Ectodermal cell (in vitro differentiated cells): Measurements from ENCODE around the gene ACOX1.

Source experiments
- H3K27ac ChIP-seq: 2 replicates; pipeline ENCODE4 v1.7.0; 2013; ENCODE audit warnings: mild to moderate bottlenecking, low read depth, low read length; ENCODE audit not compliant: insufficient read depth, poor library complexity, severe bottlenecking
- H3K27me3 ChIP-seq: 2 replicates; pipeline ENCODE4 v1.7.0; 2013; ENCODE audit warnings: mild to moderate bottlenecking, low read length; ENCODE audit not compliant: insufficient read depth, control insufficient read depth, poor library complexity, severe bottlenecking
- H3K36me3 ChIP-seq: one replicate; pipeline ENCODE4 v1.7.0; 2013; ENCODE audit warnings: low read length; ENCODE audit not compliant: control insufficient read depth, insufficient read depth
- H3K4me1 ChIP-seq: one replicate; pipeline ENCODE4 v1.7.0; 2013; ENCODE audit warnings: low read length; ENCODE audit not compliant: control insufficient read depth, insufficient read depth
- H3K4me3 ChIP-seq: 2 replicates; pipeline ENCODE4 v1.7.0; 2013; ENCODE audit warnings: low read depth, low read length, control low read depth; ENCODE audit not compliant: insufficient read depth
- H3K9me3 ChIP-seq: 2 replicates; pipeline ENCODE4 v1.7.0; 2013; ENCODE audit warnings: mild to moderate bottlenecking, low read length, moderate library complexity; ENCODE audit not compliant: control insufficient read depth
- WGBS, 2 experiments: methylation state at CpG; one replicate each; pipeline ENCODE4 v1.1.7; 2013; ENCODE audit warnings: missing lambda C conversion rate in 2 of 2; 5-methylcytosine and 5-hydroxymethylcytosine counted together

ACOX1 gene

DNA sequence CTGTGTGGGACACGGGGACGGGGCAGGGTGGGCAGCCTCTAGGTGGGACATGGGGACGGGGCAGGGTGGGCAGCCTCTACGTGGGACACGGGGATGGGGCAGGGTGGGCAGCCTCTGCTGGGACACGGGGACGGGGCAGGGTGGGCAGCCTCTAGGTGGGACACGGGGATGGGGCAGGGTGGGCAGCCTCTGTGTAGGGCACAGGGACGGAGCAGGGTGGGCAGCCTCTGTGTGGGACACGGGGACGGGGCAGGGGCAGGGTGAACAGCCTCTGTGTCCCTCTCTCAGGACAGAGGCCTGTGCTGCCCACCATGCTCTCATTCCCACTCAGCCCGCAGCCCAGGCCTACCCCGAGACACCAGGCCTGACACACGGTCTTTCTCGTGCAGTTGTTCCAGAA is 57.4 kb downstream of the ACOX1 start:
- no peak overlapping the region for H3K27ac ChIP-seq
- H3K27me3 ChIP-seq, result no peaks in the 10 kb centered on the region
- H3K36me3 ChIP-seq, result no peaks in the 10 kb centered on the region
- WGBS, 2 experiments, result 95% methylated on average over 15 of the region's 15 CpGs
- no peaks in the 10 kb centered on the region for H3K4me1 ChIP-seq
- H3K4me3 ChIP-seq, result no peak overlapping the region
- H3K9me3 ChIP-seq, result no peaks in the 10 kb centered on the region

GRCh38 chr17:75920045-75920560 is 58.9 kb downstream of the ACOX1 start:
- Histone ChIP-seq H3K36me3 (no peaks in the 10 kb centered on the region), H3K27ac (no peak overlapping the region), H3K4me3 (no peak overlapping the region), H3K27me3 (no peaks in the 10 kb centered on the region), H3K4me1 (no peaks in the 10 kb centered on the region), H3K9me3 (no peaks in the 10 kb centered on the region)
- 85 to 87% methylated on average over 11 of the region's 11 CpGs for WGBS, 2 experiments

GRCh38 chr17:75919611-75920010 is 59.4 kb downstream of the ACOX1 start:
- WGBS, 2 experiments, result 95% methylated on average over 22 of the region's 22 CpGs
- Histone ChIP-seq H3K9me3 (no peaks in the 10 kb centered on the region), H3K27ac (no peak overlapping the region), H3K36me3 (no peaks in the 10 kb centered on the region), H3K27me3 (no peaks in the 10 kb centered on the region), H3K4me3 (no peak overlapping the region), H3K4me1 (no peaks in the 10 kb centered on the region)

DNA sequence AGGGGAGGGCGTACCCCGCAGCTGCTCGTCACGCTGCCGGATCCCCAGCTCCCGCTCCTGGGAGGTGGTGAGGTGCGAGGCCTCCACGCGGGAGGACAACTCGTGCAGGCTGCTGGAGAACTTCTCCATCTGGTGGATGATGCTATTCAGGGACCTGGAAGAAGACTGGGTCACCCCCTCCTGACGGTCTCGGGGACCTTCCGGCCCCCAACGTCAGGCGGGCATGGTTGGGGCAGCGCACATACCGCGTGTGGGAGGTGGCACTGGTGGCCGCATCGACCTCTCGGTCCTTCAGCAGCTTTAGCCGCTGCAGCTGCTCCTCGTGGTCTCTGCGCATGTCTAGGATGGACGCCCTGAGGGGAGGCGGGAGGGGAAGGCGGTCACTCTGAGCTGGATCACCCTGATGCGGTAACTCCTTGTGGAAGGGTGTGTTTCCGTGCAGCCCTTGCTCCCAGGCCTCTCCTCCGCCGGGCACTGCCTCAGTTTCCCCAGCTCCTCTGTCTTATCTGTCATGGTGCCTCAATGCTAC is 61.0 kb downstream of the ACOX1 start:
- Histone ChIP-seq H3K4me1 (no peaks in the 10 kb centered on the region), H3K36me3 (no peaks in the 10 kb centered on the region), H3K9me3 (no peaks in the 10 kb centered on the region), H3K4me3 (no peak overlapping the region), H3K27ac (no peak overlapping the region), H3K27me3 (no peaks in the 10 kb centered on the region)
- 96% methylated on average over 31 of the region's 31 CpGs for WGBS, 2 experiments

DNA sequence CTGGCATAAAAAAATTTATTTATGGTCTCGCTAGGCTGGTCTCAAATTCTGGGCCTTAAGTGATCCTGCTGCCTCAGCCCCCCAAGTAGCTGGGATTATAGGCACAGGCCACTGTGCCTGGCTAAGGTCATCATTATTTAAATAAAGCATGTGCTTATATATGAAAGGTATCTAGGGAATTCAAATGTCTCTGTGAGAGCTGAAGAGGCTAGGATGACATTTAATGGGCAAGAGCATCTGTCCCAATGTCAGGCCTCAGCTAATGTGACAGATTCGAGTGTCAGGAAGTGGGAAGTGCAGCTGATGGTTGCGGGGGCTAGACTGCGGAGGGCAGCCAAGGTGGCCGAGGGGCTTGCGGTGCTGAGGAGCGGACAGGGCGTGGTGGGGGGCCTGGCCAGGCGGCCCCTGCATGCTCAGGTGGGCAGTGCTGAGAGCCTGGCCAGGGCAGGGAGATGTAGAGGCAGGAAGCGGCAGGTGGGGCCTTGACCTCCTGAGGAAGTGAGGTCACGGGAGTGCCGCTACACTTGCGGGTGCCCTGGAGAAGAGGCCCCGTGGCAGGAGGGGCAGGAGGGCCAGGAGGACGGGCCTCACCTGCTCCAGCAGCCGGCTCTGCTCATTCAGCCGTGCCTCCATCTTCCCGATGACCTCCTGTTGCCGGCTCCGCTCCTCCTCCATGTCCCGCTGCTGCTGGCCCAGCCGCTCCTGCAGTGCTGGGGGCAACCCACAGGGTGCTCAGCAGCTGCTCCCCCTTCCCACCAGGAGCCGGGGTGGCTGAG is 61.6 kb downstream of the ACOX1 start:
- Histone ChIP-seq H3K4me1 (no peaks in the 10 kb centered on the region), H3K4me3 (no peak overlapping the region), H3K36me3 (no peaks in the 10 kb centered on the region), H3K27ac (no peak overlapping the region), H3K27me3 (no peaks in the 10 kb centered on the region), H3K9me3 (no peaks in the 10 kb centered on the region)
- 90 to 91% methylated on average over 23 of the region's 23 CpGs for WGBS, 2 experiments

DNA sequence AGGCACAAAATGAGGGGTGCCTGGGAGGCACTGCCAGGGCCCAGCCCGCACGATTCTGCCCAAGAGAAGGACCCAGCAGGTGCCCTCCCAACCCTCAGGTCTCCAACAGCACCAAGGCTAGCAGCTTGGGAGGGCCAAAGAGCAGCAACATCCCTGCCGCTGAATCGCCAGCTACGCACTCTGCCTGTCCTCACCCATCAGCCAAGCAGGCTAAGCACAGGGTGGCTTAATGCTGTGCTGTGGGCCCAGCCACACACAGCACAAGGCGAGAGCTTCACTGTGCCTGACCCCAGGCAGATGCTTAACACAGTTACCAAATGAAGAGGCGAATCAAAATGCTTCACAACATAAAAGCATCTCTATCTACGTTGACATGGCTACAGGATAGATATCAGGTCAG is 63.7 kb downstream of the ACOX1 start:
- peaks cover 4% of the 10 kb centered on the region for H3K4me1 ChIP-seq
- 78 to 80% methylated on average over 8 of the region's 8 CpGs for WGBS, 2 experiments
- peak overlapping the region; percentile 26 for H3K27ac ChIP-seq
- no peaks in the 10 kb centered on the region for H3K27me3 ChIP-seq
- H3K36me3 ChIP-seq, result no peaks in the 10 kb centered on the region
- H3K4me3 ChIP-seq, result no peak overlapping the region
- no peaks in the 10 kb centered on the region for H3K9me3 ChIP-seq

- Histone ChIP-seq H3K27ac (no peak overlapping the region), H3K9me3 (no peaks in the 10 kb centered on the region), H3K4me1 (peaks cover 4% of the 10 kb centered on the region), H3K36me3 (no peaks in the 10 kb centered on the region), H3K4me3 (no peak overlapping the region), H3K27me3 (no peaks in the 10 kb centered on the region)
- WGBS, 2 experiments, result 91 to 93% methylated on average over 34 of the region's 34 CpGs
Measured at GRCh38 chr17:75914643-75915267, 64.2 kb downstream of the ACOX1 start.

DNA sequence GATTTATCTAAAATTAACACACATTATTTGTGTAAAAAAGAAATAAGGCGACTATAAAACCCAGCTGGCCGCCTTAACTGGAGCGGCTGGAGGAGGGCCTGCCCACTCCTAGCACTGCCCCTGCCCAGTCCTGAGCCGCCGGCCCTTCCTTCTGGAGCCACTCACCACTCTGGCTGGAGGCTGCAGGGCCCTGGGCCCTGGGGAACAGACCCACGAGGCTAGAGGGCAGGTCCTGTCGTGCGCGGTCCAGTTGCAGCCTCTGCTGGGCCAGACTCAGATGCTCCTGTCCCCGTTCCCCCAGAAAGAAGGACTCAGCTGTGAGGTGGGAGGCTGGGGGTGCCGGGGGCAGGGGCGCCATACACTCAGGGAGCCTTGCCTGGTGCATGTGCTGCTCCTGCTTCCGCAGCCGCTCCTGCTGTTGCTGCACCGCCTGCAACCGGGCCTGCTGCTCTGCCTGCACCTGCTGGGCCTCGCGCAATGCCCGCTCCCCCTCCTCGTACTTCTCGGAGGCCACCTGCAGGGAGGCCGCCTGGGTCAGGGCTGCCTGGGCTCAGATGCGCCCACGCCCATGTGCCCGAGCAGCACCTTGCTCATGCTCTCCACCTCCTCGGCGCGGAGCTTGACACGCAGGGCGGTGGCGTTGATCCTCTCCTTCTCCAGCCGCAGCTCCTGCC is 65.3 kb downstream of the ACOX1 start:
- H3K9me3 ChIP-seq, result no peaks in the 10 kb centered on the region
- 90% methylated on average over 32 of the region's 32 CpGs for whole genome bisulfite sequencing, 2 experiments
- no peak overlapping the region for H3K27ac ChIP-seq
- no peak overlapping the region for H3K4me3 ChIP-seq
- H3K36me3 ChIP-seq, result no peaks in the 10 kb centered on the region
- no peaks in the 10 kb centered on the region for H3K27me3 ChIP-seq
- peaks cover 4% of the 10 kb centered on the region for H3K4me1 ChIP-seq

DNA sequence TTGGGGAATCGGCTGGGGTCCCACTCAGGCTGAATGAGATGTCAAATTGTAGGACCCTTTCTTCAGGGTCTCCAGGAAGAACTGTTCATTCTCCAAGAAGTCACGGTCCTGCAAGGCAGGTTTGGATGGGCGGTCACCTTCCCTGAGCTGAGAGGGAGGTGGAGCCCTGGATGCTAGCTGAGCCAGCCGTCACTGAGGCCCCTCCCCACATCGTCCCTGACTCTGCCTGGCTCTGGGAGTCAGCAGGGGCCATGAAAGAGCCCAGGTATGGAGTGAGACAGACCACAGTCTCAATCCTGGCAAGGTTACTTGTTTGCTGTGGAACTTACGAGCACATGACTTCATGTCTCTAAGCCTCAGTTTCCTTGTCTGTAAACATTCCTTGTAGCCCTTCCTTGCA is 68.3 kb downstream of the ACOX1 start:
- H3K9me3 ChIP-seq, result no peaks in the 10 kb centered on the region
- H3K4me1 ChIP-seq, result peaks cover 4% of the 10 kb centered on the region
- no peaks in the 10 kb centered on the region for H3K36me3 ChIP-seq
- H3K27ac ChIP-seq, result no peak overlapping the region
- no peaks in the 10 kb centered on the region for H3K27me3 ChIP-seq
- 56 to 64% methylated on average over 6 of the region's 6 CpGs for WGBS, 2 experiments
- no peak overlapping the region for H3K4me3 ChIP-seq

DNA sequence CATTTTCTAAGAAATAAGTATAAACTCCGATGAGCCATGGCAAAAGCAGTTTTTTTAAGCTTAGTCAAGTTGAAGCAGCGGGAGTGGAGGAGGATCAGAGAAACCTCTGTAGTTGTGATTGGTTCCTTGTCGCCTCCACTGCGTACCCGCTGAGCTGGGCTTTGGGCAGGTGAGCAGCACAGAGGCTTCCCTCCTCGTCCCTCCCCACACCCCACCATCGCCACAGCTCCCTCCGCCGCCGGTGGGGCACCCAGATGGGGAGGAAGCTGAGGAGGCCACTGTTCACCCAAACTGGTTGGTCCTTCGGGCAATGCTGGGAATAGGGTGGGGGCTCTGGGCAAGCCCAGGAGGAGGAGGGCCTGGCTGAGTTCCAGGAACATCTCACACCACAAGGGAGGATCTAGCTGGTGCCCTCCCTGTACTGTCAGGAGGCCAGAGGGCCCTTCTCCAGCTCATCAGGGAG is 69.1 kb downstream of the ACOX1 start:
- Histone ChIP-seq H3K36me3 (no peaks in the 10 kb centered on the region), H3K4me3 (no peak overlapping the region), H3K27me3 (no peaks in the 10 kb centered on the region), H3K27ac (no peak overlapping the region), H3K4me1 (peaks cover 4% of the 10 kb centered on the region), H3K9me3 (no peaks in the 10 kb centered on the region)
- 92 to 95% methylated on average over 11 of the region's 11 CpGs for WGBS, 2 experiments
